NCI-H187 (cell line): Measurements from ENCODE around the gene COQ10A.
"Not testable (repeated sequence)": the region's sequence is repeated elsewhere in the genome, so short reads cannot be mapped to it uniquely, and the experiment has no call there.

Experiments used
- DNase-seq, 2 experiments: peaks; one replicate each; lab custom pipeline; 2025; lab: John Stamatoyannopoulos, UW

Gene COQ10A

GRCh38 chr12:56280849-56281248, 14.1 kb downstream of the COQ10A start:
- DNase-seq: no peak

- no peak for DNase-seq
Observed at GRCh38 chr12:56282030-56282429, 15.3 kb downstream of the COQ10A start.

- DNase-seq: no peak
Observed at GRCh38 chr12:56282579-56282978, 15.8 kb downstream of the COQ10A start.

GRCh38 chr12:56284263-56284662, 17.5 kb downstream of the COQ10A start:
- not testable (repeated sequence) for DNase-seq

GRCh38 chr12:56286044-56286830, 19.5 kb downstream of the COQ10A start:
- no peak for DNase-seq

- no peak for DNase-seq
Observed at GRCh38 chr12:56288705-56289387, 22.1 kb downstream of the COQ10A start.

- DNase-seq: no peak
Observed at GRCh38 chr12:56293795-56294194, 27.1 kb downstream of the COQ10A start.

- DNase-seq: no peak
Observed at GRCh38 chr12:56296295-56296694, 29.6 kb downstream of the COQ10A start.

- DNase-seq: no peak
Observed at GRCh38 chr12:56297400-56297799, 30.7 kb downstream of the COQ10A start.

- DNase-seq: no peak
Observed at GRCh38 chr12:56298828-56299227, 32.1 kb downstream of the COQ10A start.

- no peak for DNase-seq
Observed at GRCh38 chr12:56299308-56299852, 32.6 kb downstream of the COQ10A start.

- peak; percentile 98 to 99 for DNase-seq
Observed at GRCh38 chr12:56299853-56300643, 33.3 kb downstream of the COQ10A start, which contains the start of gene CS. Gene CS (minus strand): TSS chr12:56300330. CDS start chr12:56300201, 129 bp downstream.

- DNase-seq: peak in 1 of 2 experiments; percentile 55
Observed at GRCh38 chr12:56300644-56301464, 34.1 kb downstream of the COQ10A start.

GRCh38 chr12:56304276-56304675, 37.5 kb downstream of the COQ10A start:
- DNase-seq: no peak

- DNase-seq: no peak
Observed at GRCh38 chr12:56304872-56305590, 38.3 kb downstream of the COQ10A start.

GRCh38 chr12:56307221-56307965, 40.7 kb downstream of the COQ10A start:
- no peak for DNase-seq

- no peak for DNase-seq
Observed at GRCh38 chr12:56308714-56309113, 42.0 kb downstream of the COQ10A start.

- no peak for DNase-seq
Observed at GRCh38 chr12:56311003-56311402, 44.3 kb downstream of the COQ10A start.

- no peak for DNase-seq
Observed at GRCh38 chr12:56315249-56315621, 48.5 kb downstream of the COQ10A start.
